ENCODE data around the gene FER1L5.

DNA sequence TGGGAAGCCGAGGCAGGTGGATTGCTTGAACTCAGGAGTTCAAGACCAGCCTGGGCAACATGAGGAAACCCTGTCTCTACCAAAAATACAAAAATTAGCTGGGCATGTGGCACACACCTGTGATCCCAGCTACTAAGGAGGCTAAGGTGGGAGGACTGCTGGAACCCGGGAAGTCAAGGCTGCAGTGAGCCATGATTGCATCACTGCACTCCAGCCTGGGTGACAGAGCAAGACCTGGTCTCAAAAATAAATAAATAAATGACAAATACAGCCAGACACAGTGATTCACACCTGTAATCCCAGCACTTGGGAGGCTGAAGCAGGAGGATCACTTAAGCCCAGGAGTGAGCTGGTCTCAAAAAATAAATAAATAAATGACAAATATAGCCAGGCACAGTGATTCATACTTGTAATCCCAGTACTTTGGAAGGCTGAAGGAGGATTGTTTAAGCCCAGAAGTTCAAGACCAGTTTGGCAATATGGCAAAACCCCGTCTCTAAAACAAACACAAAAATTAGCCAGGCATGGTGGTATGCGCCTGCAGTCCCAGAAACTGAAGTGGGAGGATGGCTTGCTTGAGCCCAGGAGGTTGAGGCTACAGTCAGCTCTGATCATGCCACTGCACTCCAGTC is 10.6 kb upstream of the FER1L5 start:
- TF ChIP-seq FOXM1 (IDR thresholded peaks at IDR 0.05; ENCODE audit: borderline replicate concordance) (no peak), BHLHE40 (IDR thresholded peaks at IDR 0.05; ENCODE audit: borderline replicate concordance) (no peak), NFRKB (IDR thresholded peaks at IDR 0.05) (no peak), FOXK2 (IDR thresholded peaks at IDR 0.05) (no peak), SUZ12 (IDR thresholded peaks at IDR 0.05) (no peak), FOXA1 (IDR thresholded peaks at IDR 0.05) (no peak), SP1 (IDR thresholded peaks at IDR 0.05) (no peak), ARNT (IDR thresholded peaks at IDR 0.05) (no peak), PKNOX1 (IDR thresholded peaks at IDR 0.05) (no peak), HDGF (IDR thresholded peaks at IDR 0.05; ENCODE audit: borderline replicate concordance) (no peak), CTBP1 (IDR thresholded peaks at IDR 0.05; ENCODE audit: borderline replicate concordance) (no peak), LEF1 (IDR thresholded peaks at IDR 0.05; ENCODE audit: borderline replicate concordance) (no peak), TARDBP (IDR thresholded peaks at IDR 0.05) (no peak), ELF4 (IDR thresholded peaks at IDR 0.05) (no peak)

All from HEK293T (cell line).